RCC 7860 (cell line): Measurements from ENCODE around the gene CARD19.

Experiments
- DNase-seq: peaks from one replicate; pipeline ENCODE4 v3.0.0-alpha.2; 2015; ENCODE audit warnings: low spot score
- FAIRE-seq: peaks from 2 replicates; lab custom pipeline; 2012; peaks lifted over from hg19 to GRCh38; lab: Jason Lieb, UNC

CARD19 gene, protein sequence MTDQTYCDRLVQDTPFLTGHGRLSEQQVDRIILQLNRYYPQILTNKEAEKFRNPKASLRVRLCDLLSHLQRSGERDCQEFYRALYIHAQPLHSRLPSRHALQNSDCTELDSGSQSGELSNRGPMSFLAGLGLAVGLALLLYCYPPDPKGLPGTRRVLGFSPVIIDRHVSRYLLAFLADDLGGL

GRCh38 chr9:93096131-93096802 is at the start of gene CARD19:
CARD19 (plus strand) TSS chr9:93096217; CDS start chr9:93096346, 129 bp downstream.
- no peak for FAIRE-seq
- no peak for DNase-seq

DNA sequence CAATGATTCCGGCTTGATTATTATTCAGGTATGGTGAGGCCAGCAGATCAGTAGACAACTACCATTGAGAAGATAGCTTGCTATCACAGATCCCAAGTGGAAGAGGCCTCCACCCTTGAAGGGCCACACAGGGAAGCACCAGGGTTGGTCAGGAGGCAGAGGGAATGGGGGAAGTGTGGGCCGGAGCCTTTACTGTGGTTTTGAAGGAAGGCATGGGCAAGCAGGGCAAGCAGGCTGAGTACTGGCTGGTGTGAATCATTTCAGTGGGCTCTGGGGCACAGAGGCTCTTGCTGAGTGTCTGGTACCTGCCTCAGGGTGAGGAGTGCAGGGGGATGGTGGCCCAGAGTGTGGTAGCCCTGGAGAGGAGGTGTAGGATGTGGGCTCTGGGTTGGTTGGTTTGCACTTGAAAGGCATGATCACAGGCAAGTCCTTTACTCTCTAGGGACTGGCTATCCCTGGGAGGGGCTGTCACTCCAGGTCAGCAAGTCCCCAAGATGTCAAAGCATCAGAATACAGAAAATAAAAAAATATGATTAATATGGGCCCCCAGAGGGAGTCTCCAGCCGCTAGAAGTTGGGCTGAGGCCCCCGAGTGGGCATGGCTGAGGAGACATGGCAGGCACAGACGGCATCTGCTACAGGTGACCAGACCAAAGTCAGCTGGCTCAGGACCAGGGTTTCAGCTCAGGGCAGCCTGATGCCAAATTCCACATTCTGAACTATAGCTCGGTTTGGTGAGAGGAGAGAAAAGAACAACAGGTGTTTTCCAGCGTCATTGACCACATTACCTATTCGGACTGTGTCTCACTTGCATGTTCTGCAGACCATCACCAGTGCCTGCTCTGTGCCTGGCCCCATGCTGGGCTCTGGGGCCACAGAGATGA is 47.2 kb upstream of the CARD19 start:
- no peak for DNase-seq
- FAIRE-seq, result no peak

- no peak for DNase-seq
- no peak for FAIRE-seq
These were observed 46.5 kb upstream of the CARD19 start for GRCh38 chr9:93049491-93049890.

DNA sequence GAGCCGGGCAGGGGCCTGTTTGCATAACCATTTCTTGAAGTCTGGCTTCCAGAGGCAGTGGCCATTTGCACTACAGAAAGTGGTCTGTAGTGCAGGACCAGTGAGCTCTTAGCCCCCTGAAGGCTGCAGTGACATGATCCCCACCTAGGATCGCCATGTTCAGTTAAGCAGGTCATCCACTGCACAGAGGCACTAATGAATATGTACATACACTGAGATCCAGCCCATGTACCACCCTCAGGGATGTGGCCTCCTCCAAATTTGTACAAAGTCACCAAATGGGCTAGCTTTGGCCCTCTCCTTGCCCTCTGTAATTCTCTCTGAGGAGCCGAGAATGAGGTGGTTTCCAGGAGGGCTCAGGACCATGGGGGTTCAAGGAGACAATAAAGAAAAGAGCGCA is 45.8 kb upstream of the CARD19 start:
- DNase-seq (no peak), FAIRE-seq (no peak)

- FAIRE-seq, result no peak
These were observed 44.3 kb upstream of the CARD19 start for GRCh38 chr9:93051680-93052089.

DNA sequence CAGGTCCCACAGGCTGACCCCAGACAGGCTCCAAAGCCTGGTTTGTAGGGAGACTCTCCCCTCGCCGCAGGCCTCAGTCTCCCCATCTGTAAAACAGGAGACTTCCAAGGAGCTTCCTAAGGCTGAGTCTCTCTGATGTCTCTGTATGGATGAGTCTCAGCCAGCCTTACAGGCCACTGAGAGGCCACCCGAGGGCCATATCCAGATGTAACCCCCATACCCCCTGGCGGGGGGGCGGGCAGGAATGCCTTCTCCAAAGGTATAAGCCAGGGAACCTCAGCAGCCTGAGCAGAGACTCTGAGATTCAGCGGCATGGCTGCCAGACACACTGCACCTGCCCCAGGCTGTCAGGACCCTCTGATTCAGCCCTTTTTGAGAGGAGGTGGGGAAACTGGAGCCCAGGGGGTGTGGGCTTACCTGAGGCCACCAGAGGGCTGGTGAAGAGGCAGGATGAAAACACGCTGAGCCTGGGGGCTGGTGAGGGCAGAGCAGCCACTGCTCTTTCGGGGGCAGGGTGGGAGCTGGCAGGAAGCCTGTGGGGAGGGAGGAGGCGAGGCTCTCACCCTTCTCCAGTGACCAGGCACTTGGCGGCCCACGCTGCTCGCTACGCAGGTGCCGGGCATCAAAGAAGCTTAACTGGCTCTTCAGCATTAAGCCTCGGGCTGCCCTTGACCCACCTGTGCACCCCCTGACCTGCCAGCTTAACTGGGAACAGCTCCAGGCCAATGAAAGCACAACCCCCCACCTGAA is 43.1 kb upstream of the CARD19 start:
- DNase-seq (no peak), FAIRE-seq (no peak)

More at GRCh38 chr9:93051680-93052089, 44.3 kb upstream of the CARD19 start:
- DNase-seq, result no peak

DNA sequence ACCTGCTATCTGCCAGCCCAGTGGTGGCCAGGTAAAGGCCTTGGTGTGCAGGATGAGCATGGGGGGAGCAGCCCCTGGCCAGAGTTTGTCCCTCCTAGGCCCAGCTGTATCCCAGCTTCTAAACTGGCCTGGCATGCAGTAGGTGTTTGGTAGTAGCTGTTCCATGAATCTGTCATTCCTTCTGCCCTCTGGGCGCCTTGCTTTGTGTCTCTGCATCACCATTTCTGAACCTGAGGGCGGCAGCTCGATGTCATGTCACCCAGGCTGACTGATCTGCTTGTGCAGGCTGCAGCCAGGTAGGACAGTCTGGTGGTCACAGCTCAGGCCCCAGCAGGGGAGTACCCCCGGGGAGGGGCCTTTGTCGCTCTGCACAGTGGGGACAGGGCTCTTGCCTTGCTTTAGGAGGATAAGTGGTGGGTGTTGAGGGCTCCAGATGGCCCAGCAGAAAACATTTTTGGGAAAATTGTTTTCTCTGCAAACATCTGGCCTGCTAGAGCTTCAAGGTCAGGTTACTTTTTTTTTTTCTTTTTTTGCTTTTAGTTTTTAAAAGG is 42.2 kb upstream of the CARD19 start:
- FAIRE-seq, result no peak

GRCh38 chr9:93054758-93055704 is 41.0 kb upstream of the CARD19 start:
- no peak for DNase-seq
- FAIRE-seq, result no peak

More for the DNA sequence above, 42.2 kb upstream of the CARD19 start:
- DNase-seq, result no peak

DNA sequence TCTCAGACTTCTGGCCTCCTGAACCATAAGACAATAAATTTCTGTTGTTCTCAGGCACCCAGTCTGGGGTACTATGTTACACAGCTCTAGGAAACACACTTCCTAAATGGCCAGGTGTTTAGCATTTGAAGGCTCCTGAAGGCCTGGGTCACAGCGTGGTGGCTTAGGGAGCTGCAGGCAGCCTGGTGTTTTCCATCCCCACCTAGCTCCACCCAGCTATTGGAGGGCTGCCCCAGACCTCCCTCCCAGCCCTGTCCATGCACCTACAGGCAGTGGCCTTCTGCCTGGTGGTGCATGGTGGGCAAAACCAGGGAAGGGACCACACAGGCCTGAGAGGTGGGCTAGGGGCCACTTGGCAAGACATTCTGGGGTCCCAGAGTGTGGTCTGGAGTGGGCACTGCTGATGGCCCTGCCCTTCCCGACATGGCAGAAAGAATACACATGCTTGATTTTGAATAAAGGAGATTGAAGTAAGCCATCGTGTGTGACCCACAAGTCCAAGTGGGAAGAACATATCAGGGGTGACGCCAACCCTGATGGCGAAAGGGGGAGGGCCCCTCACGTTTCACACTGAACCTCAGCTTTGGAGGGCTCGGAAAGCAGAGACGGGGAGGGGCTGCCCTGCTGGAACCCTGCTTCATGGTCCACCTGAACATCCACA is 38.8 kb upstream of the CARD19 start:
- FAIRE-seq (no peak), DNase-seq (no peak)

- DNase-seq, result no peak
- no peak for FAIRE-seq
These were observed 38.2 kb upstream of the CARD19 start for GRCh38 chr9:93057703-93058354.

DNA sequence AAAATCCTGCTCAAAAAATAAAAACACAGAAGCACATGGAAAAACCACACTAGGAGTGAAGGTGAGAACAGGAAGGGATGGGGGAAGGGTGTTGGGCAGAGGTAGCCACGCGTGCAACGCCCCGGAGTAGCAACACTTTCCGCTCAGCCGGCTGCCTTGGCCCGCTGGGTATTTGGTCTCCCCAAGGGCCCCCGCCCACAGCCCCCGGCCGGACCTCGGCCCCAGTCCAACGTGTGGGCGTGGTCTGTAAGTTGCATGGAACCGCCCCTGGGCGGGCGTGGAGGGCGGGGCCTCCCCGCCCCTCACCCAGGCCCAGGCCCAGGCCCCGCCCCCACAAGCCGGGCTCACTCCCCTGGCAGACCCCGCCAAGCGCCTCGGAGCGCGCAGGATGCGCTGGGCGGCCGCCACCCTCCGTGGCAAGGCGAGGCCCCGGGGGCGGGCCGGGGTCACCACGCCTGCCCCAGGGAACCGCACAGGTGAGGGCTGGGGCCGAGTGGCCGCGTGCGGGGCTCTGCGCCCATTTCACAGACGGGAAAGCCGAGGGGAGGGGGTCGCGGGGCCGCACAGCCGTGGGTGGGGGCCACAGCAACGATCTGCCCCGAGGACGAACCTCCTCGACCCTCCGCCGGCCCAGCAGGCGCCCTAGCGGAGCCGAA is 37.5 kb upstream of the CARD19 start, which contains the start of gene SUSD3:
Gene SUSD3, plus strand, starts transcription at position 347 of the 656 bp plus-strand sequence. Its CDS starts 42 bp downstream, at position 389.
- FAIRE-seq, result no peak
- no peak for DNase-seq

DNA sequence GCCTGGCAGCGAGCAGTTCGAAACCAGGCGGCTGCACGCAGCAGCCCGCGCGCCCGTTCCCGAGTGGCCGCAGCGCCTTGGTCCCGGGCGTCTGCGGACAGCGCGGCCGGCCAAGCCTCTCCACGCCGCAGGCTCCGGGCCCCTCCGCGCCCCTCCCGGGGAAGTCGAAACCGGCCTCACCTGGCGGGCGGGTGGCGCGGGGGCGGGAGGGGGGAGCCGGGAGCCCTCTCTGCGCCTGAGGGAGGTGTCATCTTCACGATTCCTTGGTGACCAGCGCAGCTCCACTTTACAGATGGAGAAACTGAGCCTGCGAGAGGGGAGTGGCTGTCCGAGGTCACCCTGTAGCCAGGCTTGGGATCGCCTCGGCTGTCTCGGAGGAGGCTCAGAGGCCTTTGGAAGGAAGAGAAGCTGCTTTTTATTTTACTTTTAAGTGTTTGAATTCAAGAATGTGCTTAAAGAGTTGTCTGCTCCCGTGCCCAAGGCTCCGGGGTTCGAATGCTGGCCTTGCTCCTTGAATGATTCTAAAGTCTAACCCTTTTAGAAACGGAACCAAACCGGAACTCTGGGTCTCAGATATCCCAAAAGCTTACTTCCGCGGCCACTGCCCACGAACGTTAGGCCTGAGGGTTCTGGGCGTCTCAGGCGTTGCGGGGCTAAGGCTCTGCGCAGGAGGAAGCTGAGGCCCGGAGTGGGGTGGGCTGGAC is 36.9 kb upstream of the CARD19 start:
- FAIRE-seq (no peak), DNase-seq (no peak)

- no peak for FAIRE-seq
These were observed 36.1 kb upstream of the CARD19 start for GRCh38 chr9:93059715-93060578.

GRCh38 chr9:93060746-93061259 is 35.2 kb upstream of the CARD19 start:
- DNase-seq (peak; percentile 73), FAIRE-seq (no peak)

More at GRCh38 chr9:93059715-93060578, 36.1 kb upstream of the CARD19 start:
- DNase-seq, result no peak

- no peak for DNase-seq
- FAIRE-seq, result no peak
These were observed 34.7 kb upstream of the CARD19 start for GRCh38 chr9:93061260-93061751.
